Measurements from ENCODE around the gene NUMA1. TPM values are rescaled to one million over a fixed set of nuclear protein-coding genes. Genes with fewer than 3 reads are reported as not detected.

Gene NUMA1
- total RNA-seq, 1 experiment from 2014 or later, result 109 TPM

DNA sequence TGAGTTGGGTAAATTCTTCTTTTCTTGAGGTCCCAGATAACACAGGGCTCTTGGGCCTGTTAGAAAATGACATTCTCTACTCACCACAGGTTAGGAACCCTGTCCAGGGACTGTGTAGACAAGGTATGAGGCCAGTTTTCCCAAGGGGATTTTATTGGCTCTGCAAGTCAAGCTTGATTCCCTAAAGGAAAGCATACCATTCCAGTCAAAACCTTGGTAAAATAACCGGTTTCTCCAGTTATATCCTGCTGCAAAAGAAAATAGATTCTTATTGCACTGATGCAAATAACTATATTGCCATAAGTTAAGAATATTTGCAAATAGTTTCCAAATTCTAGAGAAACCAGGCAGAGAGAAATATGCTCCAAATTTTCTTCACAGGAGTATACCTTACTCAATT is 45.6 kb upstream of the NUMA1 start:
- TF ChIP-seq, protein P1, sequence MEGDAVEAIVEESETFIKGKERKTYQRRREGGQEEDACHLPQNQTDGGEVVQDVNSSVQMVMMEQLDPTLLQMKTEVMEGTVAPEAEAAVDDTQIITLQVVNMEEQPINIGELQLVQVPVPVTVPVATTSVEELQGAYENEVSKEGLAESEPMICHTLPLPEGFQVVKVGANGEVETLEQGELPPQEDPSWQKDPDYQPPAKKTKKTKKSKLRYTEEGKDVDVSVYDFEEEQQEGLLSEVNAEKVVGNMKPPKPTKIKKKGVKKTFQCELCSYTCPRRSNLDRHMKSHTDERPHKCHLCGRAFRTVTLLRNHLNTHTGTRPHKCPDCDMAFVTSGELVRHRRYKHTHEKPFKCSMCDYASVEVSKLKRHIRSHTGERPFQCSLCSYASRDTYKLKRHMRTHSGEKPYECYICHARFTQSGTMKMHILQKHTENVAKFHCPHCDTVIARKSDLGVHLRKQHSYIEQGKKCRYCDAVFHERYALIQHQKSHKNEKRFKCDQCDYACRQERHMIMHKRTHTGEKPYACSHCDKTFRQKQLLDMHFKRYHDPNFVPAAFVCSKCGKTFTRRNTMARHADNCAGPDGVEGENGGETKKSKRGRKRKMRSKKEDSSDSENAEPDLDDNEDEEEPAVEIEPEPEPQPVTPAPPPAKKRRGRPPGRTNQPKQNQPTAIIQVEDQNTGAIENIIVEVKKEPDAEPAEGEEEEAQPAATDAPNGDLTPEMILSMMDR (IDR thresholded peaks at IDR 0.05; ENCODE audit: unreplicated experiment), result no peak
- no peak overlapping the region for H3K4me3 Mint-ChIP-seq (ENCODE audit: unreplicated experiment)
- ChIA-PET POLR2A (interaction anchor here (1.1 to 1.3 kb wide), 2 partner anchors 12 to 15 kb away, joined by 4 read pairs; no protein-coding TSS in a partner anchor), CTCF (interaction anchor here (1.1 to 1.7 kb wide), 3 partner anchors 11 to 57 kb away, joined by 3 to 5 read pairs (median 4); no protein-coding TSS in a partner anchor)
- intact Hi-C loops (cut with micrococcal nuclease), result no loop called here
- H3K27ac Mint-ChIP-seq (ENCODE audit: low read depth, unreplicated experiment), result no peak overlapping the region
- no peaks in the 10 kb centered on the region for H3K27me3 Mint-ChIP-seq (ENCODE audit: insufficient read depth, unreplicated experiment)
- BruUV-seq (replicated peaks), result no TSS peak
- no peaks in the 10 kb centered on the region for H3K9me3 Mint-ChIP-seq (ENCODE audit: unreplicated experiment)
- no peaks in the 10 kb centered on the region for H3K36me3 Mint-ChIP-seq (ENCODE audit: insufficient read depth, unreplicated experiment)
- DNase-seq (ENCODE audit: unreplicated experiment), result no peak
- H3K4me1 Mint-ChIP-seq (ENCODE audit: insufficient read depth, unreplicated experiment), result no peaks in the 10 kb centered on the region

DNA sequence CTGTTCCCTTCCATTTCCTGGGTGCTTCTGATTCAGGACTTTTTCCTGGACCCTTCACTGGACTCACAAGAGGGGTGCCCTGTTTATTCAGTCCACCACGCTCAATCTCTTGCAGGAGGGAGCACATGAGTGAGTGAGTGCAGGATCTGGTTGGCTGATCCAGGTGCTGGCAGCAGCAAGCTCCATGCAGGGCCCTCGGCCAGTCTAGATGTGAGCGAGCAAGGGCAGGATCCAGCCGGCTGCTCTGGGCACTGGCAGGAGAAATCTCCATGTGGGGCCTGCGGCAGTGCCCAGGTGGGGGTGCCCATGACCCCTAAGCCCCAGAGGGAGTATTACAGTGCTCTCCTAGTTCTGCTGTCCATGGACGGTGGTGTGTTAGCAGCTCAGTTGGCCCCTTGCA is 43.7 kb upstream of the NUMA1 start:
- ChIA-PET POLR2A (interaction anchor here (1.2 to 1.4 kb wide), 2 partner anchors 11 to 21 kb away, joined by 3 to 6 read pairs; partner anchors contain the start of gene ANAPC15), CTCF (interaction anchor here (1.0 kb wide), 1 partner anchor 57 kb away, joined by 3 read pairs; no protein-coding TSS in a partner anchor)
- H3K4me3 Mint-ChIP-seq (ENCODE audit: unreplicated experiment), result no peak overlapping the region
- H3K27me3 Mint-ChIP-seq (ENCODE audit: insufficient read depth, unreplicated experiment), result no peaks in the 10 kb centered on the region
- H3K36me3 Mint-ChIP-seq (ENCODE audit: insufficient read depth, unreplicated experiment), result peaks cover 1% of the 10 kb centered on the region
- intact Hi-C loops (cut with micrococcal nuclease), result no loop called here
- BruUV-seq (replicated peaks), result no TSS peak
- TF ChIP-seq, protein P1 (IDR thresholded peaks at IDR 0.05; ENCODE audit: unreplicated experiment), result no peak
- H3K27ac Mint-ChIP-seq (ENCODE audit: low read depth, unreplicated experiment), result no peak overlapping the region
- no peaks in the 10 kb centered on the region for H3K4me1 Mint-ChIP-seq (ENCODE audit: insufficient read depth, unreplicated experiment)
- DNase-seq (ENCODE audit: unreplicated experiment), result no peak
- no peaks in the 10 kb centered on the region for H3K9me3 Mint-ChIP-seq (ENCODE audit: unreplicated experiment)

DNA sequence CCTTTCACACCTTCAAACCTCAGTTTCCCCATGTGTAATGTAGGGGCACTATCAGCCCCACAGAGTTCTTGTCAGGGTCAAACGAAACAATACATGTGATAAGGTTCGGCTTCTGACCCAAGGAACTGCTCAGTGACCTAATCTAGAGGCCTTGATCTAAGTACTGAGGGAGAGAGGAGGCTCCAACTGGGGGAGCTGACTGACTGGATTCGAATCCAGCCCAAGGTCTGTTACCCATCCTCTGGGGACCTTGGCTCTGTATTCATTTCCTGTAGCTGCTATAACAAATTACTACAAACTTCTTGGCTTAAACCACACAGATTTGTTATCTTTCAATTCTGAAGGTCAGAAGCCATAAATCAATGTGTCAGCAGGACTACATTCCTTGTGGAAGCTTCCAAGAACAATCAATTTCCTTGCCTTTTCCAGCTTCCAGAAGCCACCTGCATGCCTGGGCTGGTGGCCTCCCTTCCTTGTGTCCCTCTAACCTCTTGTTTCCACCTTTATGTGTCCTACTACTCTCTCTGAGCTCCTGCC is 42.8 kb upstream of the NUMA1 start:
- H3K4me3 Mint-ChIP-seq (ENCODE audit: unreplicated experiment), result no peak overlapping the region
- H3K36me3 Mint-ChIP-seq (ENCODE audit: insufficient read depth, unreplicated experiment), result peaks cover 7% of the 10 kb centered on the region
- POLR2A ChIA-PET, result interaction anchor here (0.9 to 1.4 kb wide), 4 partner anchors 10 to 22 kb away, joined by 3 to 6 read pairs (median 4); partner anchors contain the start of gene ANAPC15
- H3K27me3 Mint-ChIP-seq (ENCODE audit: insufficient read depth, unreplicated experiment), result no peaks in the 10 kb centered on the region
- TF ChIP-seq, protein P1 (IDR thresholded peaks at IDR 0.05; ENCODE audit: unreplicated experiment), result no peak
- DNase-seq (ENCODE audit: unreplicated experiment), result no peak
- H3K9me3 Mint-ChIP-seq (ENCODE audit: unreplicated experiment), result no peaks in the 10 kb centered on the region
- no peak overlapping the region for H3K27ac Mint-ChIP-seq (ENCODE audit: low read depth, unreplicated experiment)
- intact Hi-C loops (cut with micrococcal nuclease), result no loop called here
- H3K4me1 Mint-ChIP-seq (ENCODE audit: insufficient read depth, unreplicated experiment), result no peaks in the 10 kb centered on the region
- no TSS peak for BruUV-seq (replicated peaks)
- CTCF ChIA-PET, result interaction anchor here (0.6 to 1.0 kb wide), 2 partner anchors 16 to 58 kb away, joined by 3 to 4 read pairs; no protein-coding TSS in a partner anchor

DNA sequence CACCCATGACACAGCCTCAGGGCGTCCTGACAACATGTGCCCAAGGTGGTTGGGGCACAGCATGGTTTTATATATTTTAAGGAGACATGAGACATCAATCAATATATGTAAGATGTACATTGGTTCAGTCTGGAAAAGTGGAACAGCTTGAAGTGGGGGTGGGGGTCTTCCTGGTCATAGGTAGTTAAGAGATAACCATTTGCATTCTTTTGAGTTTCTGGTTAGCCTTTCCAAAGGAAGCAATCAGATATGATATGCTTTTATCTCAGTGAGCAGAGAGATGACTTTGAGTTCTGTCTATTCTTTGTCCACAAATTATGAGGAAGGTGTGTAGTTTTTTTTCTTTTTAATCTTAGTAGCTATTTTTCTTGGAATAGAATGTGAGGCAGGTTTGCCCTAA is 42.3 kb upstream of the NUMA1 start:
- H3K36me3 Mint-ChIP-seq (ENCODE audit: insufficient read depth, unreplicated experiment), result peaks cover 7% of the 10 kb centered on the region
- no peaks in the 10 kb centered on the region for H3K4me1 Mint-ChIP-seq (ENCODE audit: insufficient read depth, unreplicated experiment)
- ChIA-PET POLR2A (interaction anchor here (1.1 to 2.3 kb wide), 4 partner anchors 10 to 22 kb away, joined by 3 to 6 read pairs (median 5); partner anchors contain the start of gene ANAPC15), CTCF (no interaction called here)
- H3K4me3 Mint-ChIP-seq (ENCODE audit: unreplicated experiment), result no peak overlapping the region
- DNase-seq (ENCODE audit: unreplicated experiment), result no peak
- TF ChIP-seq, protein P1 (IDR thresholded peaks at IDR 0.05; ENCODE audit: unreplicated experiment), result no peak
- no peaks in the 10 kb centered on the region for H3K27me3 Mint-ChIP-seq (ENCODE audit: insufficient read depth, unreplicated experiment)
- no peak overlapping the region for H3K27ac Mint-ChIP-seq (ENCODE audit: low read depth, unreplicated experiment)
- intact Hi-C loops (cut with micrococcal nuclease), result no loop called here
- no peaks in the 10 kb centered on the region for H3K9me3 Mint-ChIP-seq (ENCODE audit: unreplicated experiment)
- BruUV-seq (replicated peaks), result no TSS peak
